A673 (cell line): ENCODE data around the gene TMEM30A. TPM values are rescaled to one million over a fixed set of nuclear protein-coding genes. Genes with fewer than 3 reads are reported as not detected.

ENCODE experiments used
- BruUV-seq: library from RNA; stranded (reverse); fragments of 400-500 nt; replicated peaks from 2 replicates; lab custom pipeline; 2021; lab: Mats Ljungman, UMichigan
- CTCF ChIA-PET: fragments of 300-600 bp; sonication (Branson Sonifier 250); formaldehyde crosslinking; loops from one replicate; lab custom pipeline; 2022; ENCODE audit warnings: antibody characterized with exemption; lab: Charles Lee
- POLR2A ChIA-PET: fragments of 300-600 bp; sonication (Branson Sonifier 250); formaldehyde crosslinking; loops from one replicate; lab custom pipeline; 2022; ENCODE audit warnings: antibody characterized with exemption; ENCODE audit not compliant: low non-redundant PET; lab: Charles Lee
- DNase-seq: peaks from one replicate; pipeline ENCODE4 v3.0.0-alpha.2; 2015; ENCODE audit warnings: low spot score
- H3K27ac ChIP-seq: fragments of 200-600 bp; sonication (generic); 2 replicates; pipeline ENCODE4 v1.5.1; 2016; ENCODE audit warnings: mixed run types, low read depth, mild to moderate bottlenecking, mixed read lengths, antibody characterized with exemption, low read length; ENCODE audit not compliant: poor library complexity, severe bottlenecking
- H3K27me3 ChIP-seq: fragments of 200-600 bp; sonication (generic); replicated peaks from 2 replicates; pipeline ENCODE4 v1.6.1; 2017; ENCODE audit warnings: mixed run types, low read depth, mild to moderate bottlenecking, mixed read lengths, antibody characterized with exemption, low read length; ENCODE audit not compliant: insufficient read depth, poor library complexity
- H3K36me3 ChIP-seq: fragments of 200-600 bp; sonication (generic); 2 replicates; pipeline ENCODE4 v1.6.1; 2016; ENCODE audit warnings: mixed run types, mild to moderate bottlenecking, mixed read lengths, antibody characterized with exemption, low read length; ENCODE audit not compliant: insufficient read depth, poor library complexity, severe bottlenecking
- H3K4me1 ChIP-seq: fragments of 200-600 bp; sonication (generic); 2 replicates; pipeline ENCODE4 v1.6.1; 2017; ENCODE audit warnings: mixed run types, mild to moderate bottlenecking, mixed read lengths, antibody characterized with exemption, low read length; ENCODE audit not compliant: insufficient read depth, poor library complexity, severe bottlenecking
- H3K4me3 ChIP-seq: fragments of 200-600 bp; sonication (generic); 2 replicates; pipeline ENCODE4 v1.5.1; 2016; ENCODE audit warnings: low read depth, mixed run types, mild to moderate bottlenecking, mixed read lengths, low read length; ENCODE audit not compliant: poor library complexity, severe bottlenecking
- H3K9me3 ChIP-seq: fragments of 200-600 bp; sonication (generic); 2 replicates; pipeline ENCODE4 v1.6.1; 2016; ENCODE audit warnings: mixed run types, low read depth, mild to moderate bottlenecking, mixed read lengths, antibody characterized with exemption, low read length; ENCODE audit not compliant: poor library complexity, severe bottlenecking
- CTCF ChIP-seq: fragments of 300-800, 200-600 bp; sonication (generic); conservative IDR thresholded peaks from 2 replicates; pipeline ENCODE4 v1.5.1; 2017; ENCODE audit warnings: low read depth, mild to moderate bottlenecking, antibody characterized with exemption, low read length, moderate library complexity, mixed read lengths
- EZH2 ChIP-seq: fragments of 200-600 bp; sonication (generic); IDR thresholded peaks from 2 replicates; pipeline ENCODE4 v1.6.1; 2017; ENCODE audit warnings: borderline replicate concordance, low read depth, mild to moderate bottlenecking, mixed read lengths, antibody characterized with exemption, low read length; ENCODE audit not compliant: poor library complexity, severe bottlenecking
- intact Hi-C: fragments of 100-400 bp; cut with micrococcal nuclease; formaldehyde crosslinking; loops from one replicate; pipeline ENCODE4 v1.10.0; 2022; ENCODE audit not compliant: unreplicated experiment
- total RNA-seq: library from RNA; stranded (reverse); gene quantifications from 2 replicates; pipeline ENCODE4 v1.2.3, GENCODE V29; 2021

The TMEM30A gene
- total RNA-seq, 1 experiment from 2014 or later, result 63.9 TPM

DNA sequence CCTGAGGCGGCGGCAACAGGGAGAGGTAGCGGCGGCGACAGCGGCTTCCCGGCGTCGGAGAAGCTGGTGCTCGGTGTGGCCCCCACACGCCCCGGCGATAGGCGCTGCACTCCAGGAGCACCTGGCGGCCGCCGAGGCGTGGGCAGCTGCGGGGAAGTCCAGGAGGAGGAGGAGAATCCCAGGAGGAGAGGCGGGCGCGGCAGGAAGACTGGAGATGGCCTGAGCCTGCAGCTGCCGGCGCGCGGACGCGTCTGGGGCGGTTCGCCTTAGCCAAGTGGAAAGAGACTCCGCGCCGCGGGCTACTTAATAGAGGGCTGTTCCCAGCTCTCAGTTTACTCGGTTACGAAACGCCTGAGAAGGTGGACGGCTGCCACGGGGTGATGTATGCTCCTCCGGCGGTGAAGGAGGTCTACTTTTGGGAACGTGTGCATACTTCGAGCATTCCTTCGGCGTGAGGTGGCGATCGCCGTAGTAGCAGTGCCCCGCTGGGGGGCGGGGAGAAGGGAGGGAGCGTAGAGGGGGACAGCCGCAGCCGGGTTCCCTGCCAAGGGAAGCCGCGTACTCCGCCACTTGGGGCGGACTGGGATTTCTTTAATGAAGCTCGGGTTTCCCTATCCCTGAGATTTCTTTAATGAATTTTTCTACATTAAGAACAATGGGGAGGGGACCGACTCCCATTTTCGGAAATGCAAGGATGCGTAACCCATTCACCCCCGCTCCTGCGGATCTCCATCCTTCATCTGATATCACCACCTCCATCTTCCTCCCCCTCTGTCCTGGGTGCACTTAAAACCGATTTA, 78.6 kb downstream of the TMEM30A start, which contains the start of gene COL12A1:
TSS of gene COL12A1 (minus strand) at position 278 of the 800 bp plus-strand sequence. CDS start 3,261 bp downstream, outside the sequence.
- Histone ChIP-seq H3K4me3 (peak within 1 kb of the TSS; percentile 53), H3K9me3 (no peaks in the 10 kb centered on the region), H3K4me1 (peaks cover 19% of the 10 kb centered on the region), H3K27ac (no peak within 1 kb of the TSS), H3K27me3 (peaks cover 22% of the 10 kb centered on the region), H3K36me3 (no peaks in the 10 kb centered on the region)
- TF ChIP-seq CTCF (no peak), EZH2 (peak; percentile 4)
- intact Hi-C loops, result loop anchor here (2.0 to 10.0 kb wide), 3 partner anchors 461 to 795 kb away; no protein-coding TSS in a partner anchor
- peak; percentile 75 for DNase-seq
- POLR2A ChIA-PET, result no interaction called here
- BruUV-seq, result no TSS peak
- CTCF ChIA-PET, result interaction anchor here (0.5 to 2.5 kb wide), 2 partner anchors 1115 to 1236 kb away, joined by 3 to 6 read pairs; no protein-coding TSS in a partner anchor

- intact Hi-C loops, result loop anchor here (1.0 to 10.0 kb wide), 6 partner anchors 268 to 1008 kb away; no protein-coding TSS in a partner anchor
- peak overlapping the region; percentile 53 for H3K4me3 ChIP-seq
- H3K36me3 ChIP-seq, result no peaks in the 10 kb centered on the region
- H3K27ac ChIP-seq, result no peak overlapping the region
- peak; percentile 43 for DNase-seq
- ChIA-PET CTCF (interaction anchor here (1.2 to 2.5 kb wide), 3 partner anchors 265 to 1466 kb away, joined by 4 to 6 read pairs (median 4); no protein-coding TSS in a partner anchor), POLR2A (no interaction called here)
- TF ChIP-seq EZH2, result no peak
- no peak for TF ChIP-seq CTCF
- H3K27me3 ChIP-seq, result peaks cover 22% of the 10 kb centered on the region
- BruUV-seq, result no TSS peak
- no peaks in the 10 kb centered on the region for H3K9me3 ChIP-seq
- H3K4me1 ChIP-seq, result peaks cover 18% of the 10 kb centered on the region
These were observed 79.4 kb downstream of the TMEM30A start for GRCh38 chr6:75204959-75205775.
